Measurements from ENCODE around the gene FTSJ3. TPM values are rescaled to one million over a fixed set of nuclear protein-coding genes. Genes with fewer than 3 reads are reported as not detected.

FTSJ3 gene
- polyA plus RNA-seq, 2 of the 4 experiments (the other 2 are of a cell fraction), result 74.5 to 104 TPM

- TF ChIP-seq RNF2 (IDR thresholded peaks at IDR 0.05; ENCODE audit: borderline replicate concordance, low read depth) (no peak), CBX8 (IDR thresholded peaks at IDR 0.05) (no peak)
Measured at GRCh38 chr17:63841350-63842172, 14.1 kb upstream of the FTSJ3 start (continued).

GRCh38 chr17:63840591-63841349, 13.3 kb upstream of the FTSJ3 start:
- DNase-seq (ENCODE audit: low read depth in 1 of 2, low spot score in 1 of 2) (no peak), FAIRE-seq (no peak), ATAC-seq (no peak)
- no peaks in the 10 kb centered on the region for H3K9me3 ChIP-seq
- CTCF ChIA-PET, result interaction anchor here (0.9 to 4.3 kb wide), 7 partner anchors 8 to 25 kb away, joined by 3 to 37 read pairs (median 8); partner anchors contain the start of genes FTSJ3 and PSMC5
- peaks cover 32% of the 10 kb centered on the region for H3K4me1 ChIP-seq
- peak overlapping the region; percentile 89 for H3K4me3 ChIP-seq
- TF ChIP-seq CBX8 (IDR thresholded peaks at IDR 0.05) (no peak), BHLHE40 (IDR thresholded peaks at IDR 0.05; ENCODE audit: low read depth, low read length) (no peak), ESRRA (IDR thresholded peaks at IDR 0.05; ENCODE audit: borderline replicate concordance, low read length) (no peak), BCL3 (IDR thresholded peaks at IDR 0.05) (no peak), TP53 (CRISPR knock-in tag; IDR thresholded peaks at IDR 0.05) (no peak), RFX5 (IDR thresholded peaks at IDR 0.05) (no peak), RNF2 (IDR thresholded peaks at IDR 0.05; ENCODE audit: borderline replicate concordance, low read depth) (no peak), PHF8 (IDR thresholded peaks at IDR 0.05; ENCODE audit: borderline replicate concordance, low read depth) (no peak), NPAS2 (CRISPR knock-in tag; IDR thresholded peaks at IDR 0.05; ENCODE audit: borderline replicate concordance) (no peak), FOSB (CRISPR knock-in tag; IDR thresholded peaks at IDR 0.05) (no peak), EHF (CRISPR knock-in tag; IDR thresholded peaks at IDR 0.05) (no peak), EHMT2 (IDR thresholded peaks at IDR 0.05; ENCODE audit: low read depth) (no peak), NFE2L2 (conservative IDR thresholded peaks at IDR 0.05; ENCODE audit: low read length) (no peak), CBX2 (IDR thresholded peaks at IDR 0.05; ENCODE audit: borderline replicate concordance, low read depth) (no peak), HOXB13 (CRISPR knock-in tag; IDR thresholded peaks at IDR 0.05; ENCODE audit: low read depth) (no peak)
- TF ChIP-seq, protein P1, sequence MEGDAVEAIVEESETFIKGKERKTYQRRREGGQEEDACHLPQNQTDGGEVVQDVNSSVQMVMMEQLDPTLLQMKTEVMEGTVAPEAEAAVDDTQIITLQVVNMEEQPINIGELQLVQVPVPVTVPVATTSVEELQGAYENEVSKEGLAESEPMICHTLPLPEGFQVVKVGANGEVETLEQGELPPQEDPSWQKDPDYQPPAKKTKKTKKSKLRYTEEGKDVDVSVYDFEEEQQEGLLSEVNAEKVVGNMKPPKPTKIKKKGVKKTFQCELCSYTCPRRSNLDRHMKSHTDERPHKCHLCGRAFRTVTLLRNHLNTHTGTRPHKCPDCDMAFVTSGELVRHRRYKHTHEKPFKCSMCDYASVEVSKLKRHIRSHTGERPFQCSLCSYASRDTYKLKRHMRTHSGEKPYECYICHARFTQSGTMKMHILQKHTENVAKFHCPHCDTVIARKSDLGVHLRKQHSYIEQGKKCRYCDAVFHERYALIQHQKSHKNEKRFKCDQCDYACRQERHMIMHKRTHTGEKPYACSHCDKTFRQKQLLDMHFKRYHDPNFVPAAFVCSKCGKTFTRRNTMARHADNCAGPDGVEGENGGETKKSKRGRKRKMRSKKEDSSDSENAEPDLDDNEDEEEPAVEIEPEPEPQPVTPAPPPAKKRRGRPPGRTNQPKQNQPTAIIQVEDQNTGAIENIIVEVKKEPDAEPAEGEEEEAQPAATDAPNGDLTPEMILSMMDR (IDR thresholded peaks at IDR 0.05), result no peak
- TF ChIP-seq, protein P2, sequence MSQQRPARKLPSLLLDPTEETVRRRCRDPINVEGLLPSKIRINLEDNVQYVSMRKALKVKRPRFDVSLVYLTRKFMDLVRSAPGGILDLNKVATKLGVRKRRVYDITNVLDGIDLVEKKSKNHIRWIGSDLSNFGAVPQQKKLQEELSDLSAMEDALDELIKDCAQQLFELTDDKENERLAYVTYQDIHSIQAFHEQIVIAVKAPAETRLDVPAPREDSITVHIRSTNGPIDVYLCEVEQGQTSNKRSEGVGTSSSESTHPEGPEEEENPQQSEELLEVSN (IDR thresholded peaks at IDR 0.05; ENCODE audit: borderline replicate concordance, low read depth), result no peak
- TF ChIP-seq, protein P3, sequence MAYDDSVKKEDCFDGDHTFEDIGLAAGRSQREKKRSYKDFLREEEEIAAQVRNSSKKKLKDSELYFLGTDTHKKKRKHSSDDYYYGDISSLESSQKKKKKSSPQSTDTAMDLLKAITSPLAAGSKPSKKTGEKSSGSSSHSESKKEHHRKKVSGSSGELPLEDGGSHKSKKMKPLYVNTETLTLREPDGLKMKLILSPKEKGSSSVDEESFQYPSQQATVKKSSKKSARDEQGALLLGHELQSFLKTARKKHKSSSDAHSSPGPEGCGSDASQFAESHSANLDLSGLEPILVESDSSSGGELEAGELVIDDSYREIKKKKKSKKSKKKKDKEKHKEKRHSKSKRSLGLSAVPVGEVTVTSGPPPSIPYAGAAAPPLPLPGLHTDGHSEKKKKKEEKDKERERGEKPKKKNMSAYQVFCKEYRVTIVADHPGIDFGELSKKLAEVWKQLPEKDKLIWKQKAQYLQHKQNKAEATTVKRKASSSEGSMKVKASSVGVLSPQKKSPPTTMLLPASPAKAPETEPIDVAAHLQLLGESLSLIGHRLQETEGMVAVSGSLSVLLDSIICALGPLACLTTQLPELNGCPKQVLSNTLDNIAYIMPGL (CRISPR knock-in tag; IDR thresholded peaks at IDR 0.05; ENCODE audit: borderline replicate concordance), result no peak
- peak overlapping the region; percentile 96 for H3K4me2 ChIP-seq
- H3K27ac ChIP-seq, result peak overlapping the region; percentile 94 to 97
- 82% methylated on average over 4 of the region's 4 CpGs for WGBS (ENCODE audit: missing lambda C conversion rate)
- POLR2A ChIA-PET, result interaction anchor here (0.9 to 1.0 kb wide), 2 partner anchors 13 to 305 kb away, joined by 3 read pairs; no protein-coding TSS in a partner anchor
